Retina (tissue), 1 donor: Measurements from ENCODE around the gene MROH2B.

ENCODE experiments used
- DNase-seq: peaks from one replicate; pipeline ENCODE4 v3.0.0-alpha.2; 2016

Gene MROH2B

DNA sequence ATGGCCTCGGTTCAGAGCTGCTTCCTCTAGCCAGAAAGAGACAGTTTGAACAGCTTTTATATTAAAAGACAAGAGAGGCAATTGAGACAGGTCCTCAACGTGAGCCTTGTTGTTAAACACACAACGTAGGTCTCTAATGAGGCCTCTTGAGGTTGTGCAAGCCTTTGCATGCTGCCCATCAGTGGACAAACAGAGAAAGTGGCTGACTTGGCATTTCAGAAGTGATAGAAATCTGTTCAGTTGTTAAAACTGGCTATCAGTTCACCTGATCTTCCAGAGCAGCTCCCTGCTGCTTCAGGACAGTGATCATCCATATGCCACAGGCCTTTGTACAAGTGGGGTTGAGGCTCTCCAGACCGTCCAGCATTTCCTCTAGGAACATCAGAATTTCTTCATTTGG is 58.8 kb downstream of the MROH2B start:
- DNase-seq: no peak

DNA sequence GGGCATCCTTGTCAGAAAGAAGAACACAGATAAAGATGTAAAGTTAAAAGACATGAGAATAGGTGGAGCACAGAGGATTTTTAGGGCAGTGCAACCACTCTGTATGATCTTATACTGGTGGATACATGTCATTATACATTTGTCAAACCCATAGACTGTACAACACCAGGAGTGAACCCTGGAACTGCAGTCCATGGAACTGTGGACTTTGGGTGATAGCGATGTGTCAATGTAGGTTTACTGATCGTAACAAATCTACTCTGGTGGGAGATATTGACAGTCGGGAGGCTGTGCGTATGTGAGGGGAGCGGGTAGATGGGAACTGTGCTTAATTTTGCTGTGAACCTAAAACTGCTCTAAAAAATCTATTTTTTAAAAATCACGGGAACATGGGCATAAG is 60.6 kb downstream of the MROH2B start:
- no peak for DNase-seq

DNA sequence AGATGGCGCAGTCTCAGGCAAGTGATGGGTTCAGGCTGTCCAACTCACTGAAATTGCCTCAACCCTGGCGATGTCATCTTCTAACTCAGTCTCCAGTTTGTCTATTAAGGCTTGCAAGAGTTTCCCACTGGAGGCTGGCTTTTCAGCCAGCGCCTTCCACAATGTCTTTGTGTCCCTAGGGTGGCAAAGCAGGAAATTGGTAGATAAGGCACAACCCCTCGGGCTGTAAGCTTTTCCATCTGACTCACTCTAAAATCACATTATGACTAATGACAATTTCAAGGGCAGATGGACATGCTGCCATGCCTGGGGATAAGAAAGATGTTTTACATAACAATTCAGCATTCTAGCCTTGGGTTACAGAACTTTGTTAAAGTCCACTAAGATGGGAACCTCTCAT is 61.9 kb downstream of the MROH2B start:
- no peak for DNase-seq

DNA sequence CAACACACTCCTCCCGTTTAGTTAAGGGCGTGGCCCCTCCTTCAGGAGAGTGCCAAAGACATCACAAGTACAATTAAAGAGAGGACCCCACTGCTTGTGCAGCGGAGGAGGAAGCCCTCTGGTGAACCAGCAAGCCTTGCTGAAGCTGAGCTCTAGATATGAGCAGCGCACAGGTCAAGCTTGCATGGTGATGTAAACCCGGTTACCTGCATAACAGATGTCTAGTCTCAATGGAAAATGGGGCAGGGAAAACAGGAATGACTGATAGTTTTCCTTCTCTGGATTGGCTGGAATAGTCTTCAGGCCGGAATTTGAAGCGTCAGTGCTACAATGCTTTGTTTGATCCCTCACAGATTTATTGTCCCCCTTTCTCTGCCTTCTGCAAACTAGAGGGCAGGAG is 66.2 kb downstream of the MROH2B start:
- no peak for DNase-seq

DNA sequence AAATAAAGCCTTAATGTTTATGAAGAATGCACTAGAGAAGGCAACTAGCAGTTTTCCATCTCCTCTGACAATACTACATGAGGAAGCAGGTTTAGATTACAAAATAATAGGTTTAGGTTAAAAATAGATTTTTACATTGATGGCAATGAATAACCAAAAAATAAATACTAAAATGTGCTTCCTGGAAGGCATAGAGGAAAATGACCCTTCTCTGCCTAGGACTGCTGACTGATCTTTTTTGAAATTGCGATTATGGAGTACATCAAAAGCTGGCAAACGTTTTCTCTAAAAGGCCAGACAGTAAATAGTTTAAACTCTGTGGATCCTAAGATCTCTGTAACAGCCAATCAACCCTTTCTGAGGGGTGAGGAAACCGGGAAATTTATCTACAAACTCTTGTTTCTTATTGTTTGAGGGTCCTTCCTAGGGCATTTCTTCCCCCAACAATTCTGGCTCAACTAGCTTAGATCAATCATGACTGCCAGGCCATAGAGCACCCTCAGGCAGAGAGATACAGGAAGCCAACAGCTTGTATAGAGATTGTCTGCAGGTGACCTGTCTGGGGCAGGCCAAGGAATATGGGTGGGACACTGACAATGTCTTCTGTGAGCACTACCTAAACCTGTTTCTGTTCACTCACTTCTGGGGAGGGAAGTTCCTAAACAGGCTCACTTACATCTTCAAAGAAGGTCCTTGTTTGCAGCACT is 67.3 kb downstream of the MROH2B start:
- no peak for DNase-seq

DNA sequence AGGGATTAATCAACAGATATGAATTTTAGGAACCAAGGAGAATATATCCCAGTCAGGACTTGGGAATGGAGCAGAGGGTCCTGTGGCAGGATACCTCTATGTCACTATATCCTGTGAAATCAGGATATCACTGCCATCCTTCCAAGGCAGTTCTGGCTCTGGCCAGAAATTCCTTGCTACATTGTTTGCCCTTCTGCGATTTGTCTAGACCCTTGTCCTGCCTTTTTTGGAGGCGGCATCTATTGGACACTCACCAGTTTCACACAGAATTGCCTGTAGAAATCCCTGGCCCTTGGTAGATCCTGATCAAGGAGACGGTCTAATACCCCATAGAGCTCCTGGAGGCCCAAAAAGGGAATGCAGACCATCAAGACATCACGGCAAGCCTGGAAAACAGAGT is 71.2 kb downstream of the MROH2B start:
- no peak for DNase-seq

DNA sequence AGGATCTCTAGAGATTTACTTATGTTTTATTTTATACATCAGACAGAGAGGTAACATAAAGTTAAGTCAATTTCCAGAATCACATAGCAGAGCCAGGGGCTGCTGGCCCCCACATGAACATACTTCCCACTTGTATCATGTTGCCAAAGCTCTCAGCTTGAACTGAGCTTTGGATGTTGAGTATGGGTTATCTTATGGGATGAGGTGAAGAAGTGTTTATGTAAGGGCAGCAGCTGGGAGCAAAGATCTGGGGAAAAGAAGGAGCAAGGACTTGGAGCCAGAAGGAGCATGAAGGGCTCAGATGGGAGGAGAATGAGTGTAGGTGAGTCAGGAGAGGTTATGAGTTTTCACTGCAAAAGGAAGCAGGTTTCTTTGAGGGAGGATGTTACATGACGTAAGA is 72.0 kb downstream of the MROH2B start:
- DNase-seq: no peak

DNA sequence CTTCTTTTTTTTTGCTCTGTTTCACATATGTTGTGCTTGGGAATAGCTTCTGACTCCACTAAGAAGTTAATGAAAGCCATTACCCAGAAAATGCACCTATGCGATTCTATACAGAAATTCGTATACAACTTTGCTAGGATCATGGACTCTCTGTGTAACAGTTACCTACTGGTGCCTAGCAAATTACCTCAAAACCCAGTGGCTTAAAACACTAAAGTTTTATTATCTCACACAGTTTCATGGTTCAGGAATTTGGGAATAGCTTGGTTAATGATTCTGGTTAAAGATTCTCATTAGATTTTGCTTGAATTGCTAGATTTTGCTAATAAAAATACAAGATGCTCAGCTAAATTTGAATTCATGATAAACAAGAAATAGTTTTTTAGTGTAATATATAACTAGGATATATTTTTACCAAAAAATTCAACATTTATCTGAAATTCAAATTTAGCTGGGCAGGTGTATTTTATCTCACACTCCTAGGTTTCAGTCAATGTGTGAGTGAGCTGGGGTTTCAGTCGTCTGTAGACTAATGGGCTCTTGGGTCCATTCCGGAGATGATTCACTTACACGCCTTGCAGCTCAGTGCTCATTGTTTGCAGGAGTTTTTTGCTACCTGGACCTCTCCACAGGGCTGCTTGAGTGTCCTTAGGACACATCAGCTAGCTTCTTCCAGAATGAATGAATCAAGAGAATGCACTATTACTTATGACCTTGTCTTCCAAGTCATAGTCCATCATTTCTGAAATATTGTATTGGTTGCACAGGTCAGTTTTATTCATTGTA is 75.1 kb downstream of the MROH2B start:
- DNase-seq: no peak

DNA sequence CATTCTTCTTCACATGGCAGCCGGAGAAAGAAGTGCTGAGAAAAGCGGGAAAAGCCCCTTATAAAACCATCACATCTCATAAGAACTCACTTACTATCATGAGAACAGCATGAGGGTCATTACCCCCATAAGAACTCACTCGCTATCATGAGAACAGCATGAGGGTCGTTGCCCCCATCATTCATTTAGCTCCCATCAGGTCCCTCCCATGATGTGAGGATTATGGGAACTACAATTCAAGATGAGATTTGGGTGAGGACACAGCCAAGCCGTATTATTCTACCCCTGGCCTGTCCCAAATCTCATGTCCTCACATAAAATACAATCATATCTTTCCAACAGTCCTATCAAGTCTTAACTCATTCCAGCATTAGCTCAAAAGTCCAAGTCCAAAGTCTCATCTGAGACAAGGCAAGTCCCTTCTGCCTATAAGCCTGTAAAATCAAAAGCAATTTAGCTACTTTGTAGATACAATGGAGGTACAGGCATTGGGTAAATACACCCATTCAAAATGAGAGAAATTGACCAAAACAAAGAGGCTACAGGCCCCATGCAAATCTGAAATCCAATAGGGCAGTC is 79.1 kb downstream of the MROH2B start:
- DNase-seq: no peak

DNA sequence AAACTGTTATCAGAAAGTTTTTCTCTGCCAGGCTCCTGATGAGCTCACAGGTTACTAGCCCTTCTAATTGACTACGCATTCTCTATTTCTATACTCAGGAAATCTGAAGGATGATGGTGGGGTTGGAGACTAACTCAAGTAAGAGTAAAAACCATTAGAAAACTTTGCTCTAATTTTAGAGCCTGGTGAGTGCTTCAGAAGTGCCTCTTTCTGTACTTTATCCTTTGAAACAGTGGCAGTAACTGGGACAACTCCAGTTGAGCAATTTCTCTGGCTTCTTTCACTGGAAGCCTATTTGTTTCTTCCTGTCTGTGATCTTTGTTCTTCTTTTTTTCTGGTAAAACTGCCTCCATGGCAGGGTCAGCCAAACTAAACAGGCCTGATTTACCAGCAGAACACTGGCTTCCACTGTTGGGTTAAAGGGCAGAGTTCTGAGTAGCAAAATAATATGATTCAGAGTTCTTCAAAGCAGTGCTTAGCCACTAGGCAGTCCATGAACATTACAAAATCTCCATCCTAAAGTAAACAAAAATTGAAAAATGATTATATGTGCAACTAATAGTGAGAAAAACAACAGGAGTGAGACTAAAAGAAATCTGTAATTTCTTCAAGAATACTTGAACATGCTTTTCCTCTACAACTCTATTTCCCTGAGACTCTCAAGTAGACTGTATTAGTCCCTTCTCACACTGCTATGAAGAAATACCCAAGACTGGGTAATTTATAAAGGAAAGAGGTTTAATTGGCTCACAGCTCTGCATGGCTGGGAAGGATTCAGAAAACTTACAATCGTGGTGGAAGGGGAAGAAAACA is 79.8 kb downstream of the MROH2B start:
- no peak for DNase-seq

DNA sequence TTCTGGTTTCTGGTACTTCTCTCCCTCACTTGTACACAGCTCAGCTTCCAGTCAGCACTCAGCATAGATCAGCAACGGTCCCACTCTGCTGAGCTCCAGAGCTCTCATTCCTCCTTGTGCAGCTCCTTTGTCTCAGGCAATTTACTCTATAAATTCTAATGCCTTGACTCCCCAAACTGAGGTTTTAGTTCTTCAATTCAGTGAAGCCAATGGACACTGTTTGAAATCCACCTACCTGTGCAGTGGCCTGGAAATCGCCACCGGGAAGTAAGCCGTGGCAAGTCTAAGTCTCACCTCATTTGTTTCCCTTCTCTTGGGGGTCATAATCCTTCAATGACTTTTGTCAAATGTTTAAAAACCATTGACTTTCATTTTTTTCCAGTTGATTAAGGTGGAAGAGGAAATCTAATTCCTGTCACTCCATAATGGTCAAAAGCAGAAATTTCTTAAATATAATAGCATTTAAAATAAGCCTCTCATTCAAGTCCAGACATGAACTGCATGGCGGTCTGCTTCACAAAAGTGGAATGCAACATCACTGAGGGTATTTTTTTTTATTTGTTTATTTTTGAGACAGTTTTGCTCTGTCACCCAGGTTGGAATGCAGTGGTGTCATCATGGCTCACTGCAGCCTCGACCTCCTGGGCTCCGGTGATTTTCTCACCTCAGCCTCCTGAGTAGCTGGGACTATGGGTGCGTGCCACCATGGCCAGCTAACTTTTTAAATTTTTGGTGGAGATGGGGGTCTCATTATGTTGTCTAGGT is 82.2 kb downstream of the MROH2B start:
- DNase-seq: no peak

DNA sequence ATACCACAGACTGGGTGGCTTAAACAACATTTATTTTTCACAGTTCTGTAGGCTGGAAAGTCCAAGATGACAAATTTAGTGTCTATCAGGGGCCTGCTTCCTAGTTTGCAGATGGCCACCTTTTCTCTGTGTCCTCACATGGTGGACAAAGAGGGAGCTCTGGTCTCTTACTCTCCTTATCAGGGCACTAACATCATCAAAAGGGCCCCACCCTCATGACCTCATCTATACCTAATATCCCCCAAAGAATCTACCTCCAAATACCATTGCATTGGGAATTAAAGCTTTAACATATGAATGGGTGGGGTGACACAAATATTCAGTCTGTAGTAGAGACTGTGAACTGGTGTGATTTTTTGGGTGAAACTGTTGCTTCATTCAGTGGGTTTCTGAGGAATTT is 83.8 kb downstream of the MROH2B start:
- DNase-seq: no peak

DNA sequence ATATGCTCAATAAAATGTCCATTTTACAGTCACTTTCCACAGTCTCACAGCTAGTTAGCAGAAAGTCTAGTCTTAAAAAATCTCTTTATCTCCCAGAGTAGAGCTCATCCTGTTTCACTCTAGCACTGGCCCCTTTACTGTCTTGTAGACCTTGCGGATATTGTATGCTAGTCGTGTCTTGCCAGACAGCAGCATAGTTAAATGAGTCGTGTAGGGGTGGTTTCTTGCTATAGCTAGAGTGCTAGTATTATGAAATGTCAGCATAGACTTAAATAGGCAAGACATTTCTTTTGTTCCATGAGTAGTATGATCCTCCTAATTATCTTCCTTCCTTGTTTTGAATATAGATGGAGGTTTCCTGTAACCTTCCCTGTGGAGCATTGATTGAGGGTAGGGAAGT is 84.5 kb downstream of the MROH2B start:
- no peak for DNase-seq

DNA sequence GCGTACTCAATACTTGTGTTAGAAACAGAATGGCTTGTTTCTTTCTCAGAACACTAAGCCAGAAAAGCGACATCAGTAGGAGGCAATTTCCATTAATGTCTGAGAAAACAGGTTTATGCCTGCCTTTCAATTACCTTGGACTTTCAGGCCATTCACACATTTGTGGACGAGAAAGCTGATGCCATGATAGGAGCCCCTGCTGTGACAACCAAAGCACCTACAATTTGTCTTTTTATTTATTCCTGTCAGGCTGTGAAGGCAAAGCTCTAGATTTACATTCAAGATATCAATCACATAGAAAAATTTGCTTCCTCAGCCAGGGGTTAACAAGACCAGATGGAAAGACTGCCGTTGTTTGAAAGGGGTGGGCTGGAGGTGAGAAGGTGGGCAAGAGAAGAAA is 85.6 kb downstream of the MROH2B start:
- DNase-seq: no peak

DNA sequence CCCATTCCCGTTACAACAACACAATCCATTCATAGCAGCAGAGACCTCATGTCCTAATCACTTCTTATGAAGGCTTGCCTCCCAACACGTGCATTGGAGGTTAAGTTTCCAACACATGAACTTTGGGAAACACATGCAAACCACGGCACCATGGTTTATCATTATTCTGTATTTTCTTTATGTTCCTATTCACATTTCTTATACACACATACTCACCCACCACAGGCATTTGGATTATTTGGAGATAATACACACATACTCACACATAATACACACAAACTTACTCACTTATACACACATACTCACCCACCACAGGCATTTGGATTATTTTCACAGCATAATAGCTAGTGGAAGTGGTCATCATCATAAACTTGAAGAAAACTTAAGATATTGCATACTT is 86.3 kb downstream of the MROH2B start:
- no peak for DNase-seq

DNA sequence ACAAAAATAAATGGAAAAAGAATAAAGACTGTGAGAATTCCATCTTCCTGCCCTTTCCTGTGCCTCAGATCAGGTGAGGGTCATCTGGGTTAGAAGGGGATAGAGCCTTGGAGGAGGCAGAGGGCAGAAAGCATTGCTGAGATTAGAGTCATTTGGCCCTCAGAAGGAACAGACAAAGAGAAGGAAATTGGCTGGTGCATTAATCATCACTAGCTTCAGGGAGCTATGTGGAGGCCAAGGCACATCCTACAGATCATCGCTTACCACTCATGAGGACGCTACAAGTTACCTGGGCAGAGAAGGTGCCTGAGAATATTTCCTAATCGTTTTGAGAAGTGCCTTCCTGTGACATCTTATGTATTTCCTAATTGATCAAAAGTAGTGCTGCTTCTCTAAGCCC is 87.4 kb downstream of the MROH2B start:
- DNase-seq: no peak

DNA sequence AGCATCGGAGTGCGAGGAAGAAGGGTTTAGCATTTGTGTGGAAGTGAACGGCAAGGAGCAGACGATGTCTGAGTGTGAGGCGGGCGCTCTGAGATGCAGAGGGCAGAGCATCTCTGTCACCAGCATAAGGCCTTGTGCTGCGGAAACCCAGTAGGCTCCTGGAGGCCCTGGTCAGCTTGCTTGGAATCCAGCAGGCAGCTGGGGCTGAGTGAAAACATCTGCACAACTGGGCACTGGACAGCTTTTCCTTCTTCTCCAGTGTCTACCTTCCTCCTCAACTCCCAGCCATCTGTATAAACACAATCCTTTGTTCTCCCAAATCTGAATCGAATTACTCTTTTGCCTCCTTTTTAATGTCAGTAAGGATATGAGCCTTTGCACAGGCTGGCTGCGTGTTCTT is 89.7 kb downstream of the MROH2B start:
- DNase-seq: no peak

DNA sequence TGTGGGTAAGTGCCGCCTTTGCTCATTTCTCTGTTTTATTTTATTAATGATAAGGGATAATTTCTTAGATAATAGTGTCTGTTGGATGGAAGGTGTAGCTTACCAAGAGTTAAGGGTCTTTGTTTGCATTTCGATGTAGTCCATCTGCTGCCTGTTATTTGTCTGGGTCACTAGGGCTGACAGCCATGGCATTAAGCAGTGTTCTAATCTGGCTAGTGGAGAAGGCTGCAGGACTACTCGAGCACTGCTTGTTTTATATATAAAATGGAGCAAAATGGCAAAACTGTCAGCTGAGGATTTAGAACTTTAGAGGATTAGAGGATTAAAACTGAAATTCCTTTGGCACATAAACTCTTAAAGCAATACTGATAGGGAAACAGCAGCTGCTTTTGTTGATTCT is 94.3 kb downstream of the MROH2B start:
- no peak for DNase-seq

DNA sequence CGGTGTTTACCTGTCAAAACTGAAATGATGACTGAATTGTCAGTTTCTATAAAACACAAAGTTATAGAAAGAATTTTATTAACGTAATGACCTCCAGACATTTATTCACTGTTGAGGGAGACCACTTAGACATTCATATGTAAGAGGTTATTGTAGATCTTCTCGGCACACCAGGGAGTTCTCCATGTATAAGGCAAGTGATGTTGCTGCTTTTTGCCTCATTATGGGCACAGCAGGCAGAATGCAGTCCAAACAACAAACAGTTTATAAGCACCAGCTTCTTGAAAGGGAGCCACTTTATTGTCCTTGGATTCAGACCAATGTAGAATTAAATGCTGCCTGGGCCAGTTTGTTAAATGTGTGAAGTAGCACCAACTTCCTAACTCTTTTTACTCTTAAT is 95.1 kb downstream of the MROH2B start:
- DNase-seq: no peak

DNA sequence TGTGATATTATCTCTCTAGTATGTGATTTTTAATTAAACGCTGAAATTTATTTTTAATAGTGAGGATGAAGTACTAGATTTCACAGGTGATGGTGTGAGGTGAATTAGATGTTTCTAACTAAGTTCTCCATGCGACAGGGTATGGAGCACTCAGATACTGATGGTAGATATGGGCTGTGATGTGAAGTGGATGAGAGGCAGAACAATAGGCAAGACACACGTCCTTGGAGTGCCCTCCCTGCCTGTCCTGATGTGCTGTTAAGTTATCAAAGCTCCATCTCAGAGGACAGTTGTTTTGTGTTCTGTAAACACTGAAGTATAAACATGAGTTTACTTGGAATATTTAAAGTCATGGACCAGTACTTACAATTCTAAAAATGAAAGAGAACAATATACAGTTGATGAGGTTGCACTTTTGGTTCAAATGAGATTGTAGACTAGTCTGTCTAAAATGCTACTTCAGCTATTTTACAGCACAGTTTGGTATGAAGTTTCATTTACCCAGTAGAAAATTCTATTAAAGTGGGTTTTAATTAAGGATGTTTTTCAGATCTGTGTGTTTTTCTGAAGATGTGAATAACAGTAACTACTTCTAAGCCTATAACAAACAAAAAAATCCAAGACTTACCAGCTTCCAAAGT is 97.7 kb downstream of the MROH2B start:
- no peak for DNase-seq

DNA sequence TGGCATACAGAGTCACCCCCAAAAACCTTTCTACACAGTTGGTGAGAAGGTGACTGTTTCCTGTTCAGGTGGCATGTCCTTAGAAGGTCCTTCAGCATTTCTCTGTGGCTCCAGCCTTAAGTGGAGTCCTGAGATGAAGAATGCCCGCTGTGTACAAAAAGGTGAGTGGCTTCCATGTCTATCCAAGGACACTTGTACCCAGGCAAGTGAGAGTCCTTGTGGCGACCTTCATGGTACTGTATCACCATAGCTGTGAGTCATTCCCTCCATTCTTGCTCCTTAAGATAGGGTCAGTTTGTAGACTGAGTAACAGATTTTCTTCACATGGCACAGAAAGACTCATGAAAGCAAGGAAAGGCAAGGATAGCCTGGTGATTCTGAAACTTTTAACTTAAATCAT is 98.7 kb downstream of the MROH2B start:
- no peak for DNase-seq
